ENCODE measurements around the gene SGO2. TPM values are rescaled to one million over a fixed set of nuclear protein-coding genes. Genes with fewer than 3 reads are reported as not detected.

The SGO2 gene
- total and polyA plus RNA-seq, 2 of the 13 experiments (the other 11 are each of a cell fraction or from before 2014, with no cell fraction given): 5.1 to 16.2 TPM

DNA sequence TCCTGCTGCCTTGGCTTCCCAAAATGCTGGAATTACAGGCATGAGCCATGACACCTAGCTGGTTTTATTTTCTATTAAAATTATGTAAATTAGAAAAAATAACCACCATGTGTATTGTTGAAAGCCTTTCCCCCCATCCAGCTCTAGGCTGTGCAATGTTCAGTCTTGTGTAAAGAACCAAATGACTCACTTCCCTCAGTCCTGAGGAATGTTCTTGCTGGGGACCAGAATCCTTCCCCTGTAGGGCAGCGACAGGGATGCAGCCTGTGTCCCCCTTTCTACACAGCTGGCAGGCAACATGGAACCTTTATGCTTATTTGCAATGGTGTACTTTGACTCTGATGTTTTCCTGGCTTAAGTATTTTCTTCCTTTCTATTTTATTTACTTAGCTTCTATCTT, 89.2 kb downstream of the SGO2 start (continued):
- TF ChIP-seq, protein P1, sequence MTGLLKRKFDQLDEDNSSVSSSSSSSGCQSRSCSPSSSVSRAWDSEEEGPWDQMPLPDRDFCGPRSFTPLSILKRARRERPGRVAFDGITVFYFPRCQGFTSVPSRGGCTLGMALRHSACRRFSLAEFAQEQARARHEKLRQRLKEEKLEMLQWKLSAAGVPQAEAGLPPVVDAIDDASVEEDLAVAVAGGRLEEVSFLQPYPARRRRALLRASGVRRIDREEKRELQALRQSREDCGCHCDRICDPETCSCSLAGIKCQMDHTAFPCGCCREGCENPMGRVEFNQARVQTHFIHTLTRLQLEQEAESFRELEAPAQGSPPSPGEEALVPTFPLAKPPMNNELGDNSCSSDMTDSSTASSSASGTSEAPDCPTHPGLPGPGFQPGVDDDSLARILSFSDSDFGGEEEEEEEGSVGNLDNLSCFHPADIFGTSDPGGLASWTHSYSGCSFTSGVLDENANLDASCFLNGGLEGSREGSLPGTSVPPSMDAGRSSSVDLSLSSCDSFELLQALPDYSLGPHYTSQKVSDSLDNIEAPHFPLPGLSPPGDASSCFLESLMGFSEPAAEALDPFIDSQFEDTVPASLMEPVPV (CRISPR knock-in tag; IDR thresholded peaks at IDR 0.05): no peak
- TF ChIP-seq MTF1 (CRISPR knock-in tag; IDR thresholded peaks at IDR 0.05) (no peak), ZMYM2 (CRISPR knock-in tag; IDR thresholded peaks at IDR 0.05) (no peak), ZNF10 (CRISPR knock-in tag; IDR thresholded peaks at IDR 0.05; ENCODE audit: borderline replicate concordance, low read depth) (no peak), DPF2 (CRISPR knock-in tag; IDR thresholded peaks at IDR 0.05; ENCODE audit: borderline replicate concordance, low read depth) (peak; percentile 43; the same call in 1 of the 2 replicates)

DNA sequence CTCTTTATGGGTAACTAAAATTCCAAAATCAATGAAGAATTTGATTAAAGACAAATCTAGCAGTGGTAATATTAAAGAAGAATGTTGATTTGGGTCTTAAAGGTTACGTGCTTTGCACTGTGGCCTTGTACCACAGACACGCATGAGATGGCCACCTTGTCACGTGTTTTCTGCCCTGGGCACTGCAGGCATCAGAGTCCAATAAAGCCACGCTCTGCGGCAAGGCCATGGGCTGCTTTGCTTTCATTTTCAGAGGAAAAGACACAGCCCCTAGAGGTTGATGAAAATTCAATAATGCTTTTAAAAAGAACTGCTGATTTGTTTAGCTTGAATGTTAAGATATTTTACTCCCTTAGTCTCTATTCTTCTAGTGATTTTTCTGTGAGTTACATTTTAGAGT, 90.2 kb downstream of the SGO2 start:
- FAIRE-seq: no peak
- 97% methylated on average over 5 of the region's 5 CpGs for WGBS (ENCODE audit: low lambda C conversion rate)
- no TSS peak for BruUV-seq (replicated peaks)
- Histone ChIP-seq H2AFZ (ENCODE audit: low read length) (no peak overlapping the region), H3K79me2 (ENCODE audit: insufficient read depth, low read length) (no peaks in the 10 kb centered on the region), H3K27me3 (ENCODE audit: control insufficient read depth in 1 of 2, insufficient read depth in 2 of 2, low read length in 2 of 2) (no peaks in the 10 kb centered on the region), H3K4me3 (replicated peaks in 1 of 3; ENCODE audit: insufficient read depth in 1 of 3, low read depth in 2 of 3, low read length in 3 of 3) (no peak overlapping the region), H4K20me1 (ENCODE audit: insufficient read depth, low read length) (no peaks in the 10 kb centered on the region), H3K4me1 (ENCODE audit: insufficient read depth, low read length) (peaks cover 22% of the 10 kb centered on the region), H3K27ac (ENCODE audit: extremely low read length, insufficient read depth, low read length) (no peak overlapping the region), H3K4me2 (ENCODE audit: low read depth, low read length) (no peak overlapping the region), H3K9ac (ENCODE audit: insufficient read depth, low read depth, low read length) (no peak overlapping the region), H3K36me3 (replicated peaks in 1 of 2; ENCODE audit: control insufficient read depth in 1 of 2, insufficient read depth in 2 of 2, low read length in 2 of 2) (0 out of 5 replicates have a peak, but pooled peaks cover 0 to 1% of the 10 kb centered on the region in 2 experiments), H3K9me3 (ENCODE audit: low read length) (no peaks in the 10 kb centered on the region)
- CTCF ChIA-PET (ENCODE audit: low intra/inter-chr PET ratio, low total read pairs): no interaction called here
- in situ Hi-C loops (cut with HindIII; ENCODE audit: extremely low pct_ligation_motif_present, low pct_unique_long_range_greater_than_20kb): no loop called here
- intact Hi-C loops (cut with micrococcal nuclease; ENCODE audit: unreplicated experiment): no loop called here
- no peak for DNase-seq (ENCODE audit: low spot score)
- ATAC-seq: no peak; the same call in 2 of the 3 replicates
- TF ChIP-seq ZNF788 (CRISPR knock-in tag; IDR thresholded peaks at IDR 0.05; ENCODE audit: borderline replicate concordance) (no peak), ZNF12 (CRISPR knock-in tag; IDR thresholded peaks at IDR 0.05) (no peak)
- TF ChIP-seq, protein P2, sequence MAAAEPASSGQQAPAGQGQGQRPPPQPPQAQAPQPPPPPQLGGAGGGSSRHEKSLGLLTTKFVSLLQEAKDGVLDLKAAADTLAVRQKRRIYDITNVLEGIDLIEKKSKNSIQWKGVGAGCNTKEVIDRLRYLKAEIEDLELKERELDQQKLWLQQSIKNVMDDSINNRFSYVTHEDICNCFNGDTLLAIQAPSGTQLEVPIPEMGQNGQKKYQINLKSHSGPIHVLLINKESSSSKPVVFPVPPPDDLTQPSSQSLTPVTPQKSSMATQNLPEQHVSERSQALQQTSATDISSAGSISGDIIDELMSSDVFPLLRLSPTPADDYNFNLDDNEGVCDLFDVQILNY (CRISPR knock-in tag; conservative IDR thresholded peaks at IDR 0.05): no peak
- POLR2A ChIA-PET: interaction anchor here (0.7 to 4.4 kb wide), 3 partner anchors 12 to 30 kb away, joined by 3 to 33 read pairs (median 29); partner anchors contain the start of gene AOX1

Data from HepG2 (cell line).